IPS-NIHi7 (cell line): ENCODE results near the gene SLC16A11.

Experiments
- DNase-seq: peaks from one replicate; pipeline ENCODE4 v3.0.0; 2012; ENCODE audit warnings: mixed read lengths; ENCODE audit errors: extremely low spot score

SLC16A11 gene

GRCh38 chr17:7026471-7027115, 17.3 kb downstream of the SLC16A11 start:
- no peak for DNase-seq

DNA sequence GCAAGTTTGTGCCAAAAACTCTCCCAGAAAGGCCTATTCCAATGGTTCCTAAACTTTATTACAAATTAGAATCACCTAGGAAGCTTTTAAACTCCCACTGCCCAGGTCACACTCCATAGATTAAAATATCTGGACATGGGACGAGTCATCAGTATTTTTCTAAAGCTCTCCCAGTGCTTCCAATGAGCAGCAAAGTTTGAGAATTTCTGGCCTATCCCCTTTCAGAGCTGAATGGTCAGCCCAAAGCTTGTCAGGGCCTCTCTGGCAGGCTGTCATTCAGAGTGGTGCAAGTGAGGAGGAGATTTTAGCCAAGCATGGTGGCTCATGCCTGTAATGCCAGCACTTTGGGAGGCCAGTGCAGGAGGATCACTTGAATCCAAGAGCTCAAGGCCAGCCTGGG, 18.6 kb downstream of the SLC16A11 start:
- DNase-seq = no peak

GRCh38 chr17:7024402-7024785, 19.5 kb downstream of the SLC16A11 start:
- no peak for DNase-seq

DNA sequence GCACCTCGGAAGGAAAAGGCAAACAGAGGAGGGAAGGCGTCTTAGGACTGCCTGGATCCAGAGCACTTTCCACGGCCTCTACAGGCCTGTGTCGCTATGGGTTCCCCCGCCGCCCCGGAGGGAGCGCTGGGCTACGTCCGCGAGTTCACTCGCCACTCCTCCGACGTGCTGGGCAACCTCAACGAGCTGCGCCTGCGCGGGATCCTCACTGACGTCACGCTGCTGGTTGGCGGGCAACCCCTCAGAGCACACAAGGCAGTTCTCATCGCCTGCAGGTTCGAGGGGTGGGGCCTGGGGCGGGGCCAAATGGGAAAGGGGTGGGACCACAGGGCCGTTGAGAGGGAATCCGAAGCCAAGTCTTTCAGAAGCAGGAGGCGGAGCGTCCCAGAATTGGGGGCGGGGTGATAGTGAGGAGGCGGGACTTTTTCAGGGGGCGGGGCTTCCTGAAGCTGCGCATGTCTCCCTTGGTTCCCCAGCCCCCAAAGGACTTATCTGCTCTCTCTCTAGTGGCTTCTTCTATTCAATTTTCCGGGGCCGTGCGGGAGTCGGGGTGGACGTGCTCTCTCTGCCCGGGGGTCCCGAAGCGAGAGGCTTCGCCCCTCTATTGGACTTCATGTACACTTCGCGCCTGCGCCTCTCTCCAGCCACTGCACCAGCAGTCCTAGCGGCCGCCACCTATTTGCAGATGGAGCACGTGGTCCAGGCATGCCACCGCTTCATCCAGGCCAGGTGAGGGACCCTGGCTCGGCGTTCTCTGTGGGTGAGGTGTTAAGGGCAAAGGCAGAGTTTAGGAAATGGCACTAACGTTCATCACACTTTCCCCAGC, 20.1 kb downstream of the SLC16A11 start:
- peak; percentile 97 for DNase-seq

DNA sequence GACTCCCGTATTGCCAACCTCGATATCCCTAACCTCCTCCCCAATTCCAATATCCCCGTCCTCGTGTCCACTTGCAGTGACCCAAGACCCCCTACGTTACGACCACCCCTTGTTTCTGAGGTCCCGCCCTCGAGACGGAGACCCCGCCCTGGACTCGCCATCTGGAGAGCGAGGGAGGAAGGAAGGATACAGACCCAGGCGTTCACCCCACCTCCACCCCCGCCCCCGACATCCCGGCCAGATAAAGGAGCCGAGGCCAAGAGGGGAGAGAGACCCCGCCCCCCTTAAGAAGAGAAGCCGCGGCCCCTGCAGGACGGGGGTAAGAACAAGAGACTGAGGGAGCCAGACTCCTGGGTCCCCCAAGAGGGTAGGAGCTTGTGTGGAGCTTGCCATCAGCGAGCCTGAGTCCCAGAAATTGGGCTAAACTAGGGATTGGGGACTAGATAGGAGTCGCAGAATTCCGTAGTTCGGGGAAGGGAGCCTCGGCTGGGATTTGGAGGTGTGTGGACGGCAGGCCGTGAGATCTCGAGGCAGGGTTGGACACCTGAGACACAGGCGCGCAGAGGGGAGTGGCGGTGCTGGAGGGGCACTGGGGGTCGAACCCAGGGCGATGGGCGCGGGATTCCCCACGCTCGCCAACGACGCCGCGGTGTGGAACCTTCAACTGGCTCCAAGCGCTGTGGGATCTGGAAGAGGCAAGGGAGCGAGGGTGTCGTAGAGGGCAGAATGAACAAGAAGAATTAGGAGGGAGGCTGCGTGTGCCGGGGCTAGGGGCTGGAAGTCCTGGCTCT, 20.9 kb downstream of the SLC16A11 start, which contains the start of gene BCL6B:
TSS of gene BCL6B (plus strand) at position 270 of the 791 bp plus-strand sequence. CDS start 622 bp downstream, outside the sequence.
- DNase-seq = peak; percentile 39

DNA sequence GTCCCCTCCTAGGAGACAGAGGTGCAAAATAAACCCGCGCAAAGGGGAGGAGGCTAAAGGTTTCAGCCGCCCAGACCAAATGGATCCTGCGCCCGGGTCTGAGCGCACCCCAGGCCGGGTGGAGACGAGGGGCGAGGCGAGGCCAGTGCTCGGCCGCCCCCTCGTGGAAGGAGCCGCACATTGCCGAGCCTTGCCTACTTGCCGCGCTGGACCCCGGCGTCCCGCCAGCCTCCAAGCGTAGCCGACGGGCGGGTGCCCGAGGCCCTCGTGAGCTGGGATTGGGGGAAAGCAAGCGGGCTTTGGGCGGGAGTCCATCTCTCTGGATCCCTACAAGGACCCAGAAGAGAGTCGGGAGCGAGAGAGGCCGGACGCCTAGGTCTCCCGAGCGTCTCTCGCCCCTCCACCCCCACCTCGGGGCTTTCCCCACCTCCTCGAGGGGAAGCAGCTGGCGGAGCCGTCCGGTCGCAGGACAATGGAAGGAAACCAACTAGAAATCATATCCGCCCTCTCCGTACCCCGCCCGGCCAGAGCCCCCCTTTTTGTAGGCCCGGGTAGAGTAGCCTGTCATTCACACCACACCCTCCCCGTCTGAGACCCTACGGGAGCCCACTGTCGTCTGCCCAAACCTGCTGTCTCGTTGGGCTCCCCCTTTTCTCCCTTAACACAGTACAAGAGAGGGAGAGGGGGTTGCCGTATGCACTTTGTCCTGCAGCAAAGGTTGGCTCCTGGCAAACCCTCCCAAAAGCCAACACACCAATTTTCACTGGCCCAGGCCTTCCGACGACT, 21.7 kb downstream of the SLC16A11 start:
- DNase-seq = peak; percentile 88

GRCh38 chr17:7020894-7021664, 22.8 kb downstream of the SLC16A11 start:
- no peak for DNase-seq

DNA sequence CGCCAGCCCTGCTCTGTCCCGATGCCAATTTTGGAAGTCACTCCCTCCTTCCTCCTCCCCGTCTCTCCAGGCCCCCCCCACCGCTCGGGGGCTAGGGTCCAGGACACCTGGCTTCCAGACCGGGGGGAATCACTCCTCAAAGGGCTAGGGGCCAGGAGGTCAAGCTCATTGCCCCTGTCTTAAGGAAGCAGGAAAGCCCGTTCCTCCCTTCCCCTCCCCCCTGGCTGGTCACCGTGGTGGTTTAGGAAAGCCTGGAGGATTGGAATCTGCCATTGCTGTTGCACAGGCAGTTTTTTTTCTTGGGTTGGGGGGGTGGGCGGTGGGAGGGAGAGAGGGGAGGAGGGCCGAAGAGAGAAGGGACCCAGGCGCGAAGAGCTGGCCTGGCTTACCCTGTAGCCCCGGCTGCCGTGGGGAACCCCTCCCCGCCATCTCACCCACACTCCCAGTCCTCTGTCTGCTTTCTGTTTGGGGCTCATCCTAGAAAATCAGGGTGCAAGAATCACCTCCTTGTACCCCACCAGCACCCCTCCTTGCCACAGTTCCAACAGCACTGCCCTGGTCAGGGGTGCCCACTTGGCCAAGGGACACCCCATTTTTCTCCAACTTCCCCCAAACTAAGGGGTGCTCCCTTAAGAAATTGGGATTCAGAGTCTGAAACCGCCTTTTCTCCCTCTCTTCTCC, 23.9 kb downstream of the SLC16A11 start:
- DNase-seq = peak; percentile 66

GRCh38 chr17:7019367-7019766, 24.5 kb downstream of the SLC16A11 start:
- DNase-seq = no peak

GRCh38 chr17:7018331-7018964, 25.4 kb downstream of the SLC16A11 start:
- no peak for DNase-seq

DNA sequence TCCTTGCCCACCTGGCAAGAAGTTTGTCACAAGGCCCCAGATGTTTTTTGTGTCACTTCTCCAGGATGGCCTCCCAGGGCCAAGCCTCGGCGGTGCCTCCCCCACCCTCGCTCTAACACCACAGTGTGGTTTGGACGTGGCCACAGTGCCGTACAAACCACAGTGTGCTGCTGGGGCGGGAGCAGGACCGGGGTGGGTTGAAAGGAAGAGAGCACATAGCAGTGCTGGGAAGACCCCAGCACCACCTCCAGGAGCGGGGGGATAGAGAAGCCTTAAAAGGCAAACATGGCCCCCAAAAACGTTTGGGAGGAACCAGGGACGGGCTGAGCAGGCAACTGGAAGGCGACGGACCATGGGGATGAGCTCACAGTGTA, 26.1 kb downstream of the SLC16A11 start:
- DNase-seq = no peak

DNA sequence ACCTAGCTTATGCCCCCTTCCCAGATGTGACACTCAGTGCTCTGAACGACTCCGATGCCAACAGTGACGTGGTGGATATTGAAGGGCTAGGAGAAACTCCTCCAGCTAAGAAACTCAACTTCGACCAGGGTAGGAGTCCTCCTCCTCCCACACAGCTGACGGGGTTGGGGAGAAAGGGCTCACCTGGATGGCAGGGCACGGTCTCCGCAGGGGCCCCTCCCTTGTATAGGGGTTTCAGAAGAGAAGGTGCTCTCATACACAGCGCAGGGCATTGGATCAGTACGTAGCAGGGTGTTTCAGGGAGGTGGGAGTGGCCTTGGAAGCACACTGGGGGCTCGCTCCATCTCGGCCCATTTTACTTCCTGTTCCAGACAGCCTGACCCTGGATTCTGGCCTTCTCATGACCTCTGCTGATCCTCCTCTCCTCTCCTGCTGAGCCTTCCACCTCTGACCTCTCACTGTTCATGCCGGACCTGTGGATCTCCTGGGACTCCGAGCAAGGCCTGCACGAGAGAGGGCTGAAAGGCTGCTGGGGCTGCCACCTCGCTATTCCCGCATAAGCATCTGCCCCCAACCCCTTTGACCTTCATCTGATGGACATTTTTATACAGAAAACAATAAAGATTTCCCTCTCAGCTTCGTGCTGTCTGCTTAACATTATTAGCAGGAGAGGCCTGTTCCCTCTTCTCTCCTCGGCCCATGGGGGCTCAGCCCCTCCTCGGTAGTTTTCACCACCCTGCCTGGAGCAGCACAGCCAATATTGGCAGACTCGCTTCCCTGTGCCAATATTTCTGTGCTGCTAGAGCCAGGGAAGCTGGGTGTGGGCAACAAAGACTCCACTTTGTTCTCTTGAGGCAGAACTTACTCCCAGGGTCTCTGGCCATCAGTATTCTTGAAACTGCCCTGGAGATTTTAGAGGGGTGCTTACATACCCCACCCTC, 26.7 kb downstream of the SLC16A11 start:
- no peak for DNase-seq

GRCh38 chr17:7016418-7016817, 27.5 kb downstream of the SLC16A11 start:
- no peak for DNase-seq

DNA sequence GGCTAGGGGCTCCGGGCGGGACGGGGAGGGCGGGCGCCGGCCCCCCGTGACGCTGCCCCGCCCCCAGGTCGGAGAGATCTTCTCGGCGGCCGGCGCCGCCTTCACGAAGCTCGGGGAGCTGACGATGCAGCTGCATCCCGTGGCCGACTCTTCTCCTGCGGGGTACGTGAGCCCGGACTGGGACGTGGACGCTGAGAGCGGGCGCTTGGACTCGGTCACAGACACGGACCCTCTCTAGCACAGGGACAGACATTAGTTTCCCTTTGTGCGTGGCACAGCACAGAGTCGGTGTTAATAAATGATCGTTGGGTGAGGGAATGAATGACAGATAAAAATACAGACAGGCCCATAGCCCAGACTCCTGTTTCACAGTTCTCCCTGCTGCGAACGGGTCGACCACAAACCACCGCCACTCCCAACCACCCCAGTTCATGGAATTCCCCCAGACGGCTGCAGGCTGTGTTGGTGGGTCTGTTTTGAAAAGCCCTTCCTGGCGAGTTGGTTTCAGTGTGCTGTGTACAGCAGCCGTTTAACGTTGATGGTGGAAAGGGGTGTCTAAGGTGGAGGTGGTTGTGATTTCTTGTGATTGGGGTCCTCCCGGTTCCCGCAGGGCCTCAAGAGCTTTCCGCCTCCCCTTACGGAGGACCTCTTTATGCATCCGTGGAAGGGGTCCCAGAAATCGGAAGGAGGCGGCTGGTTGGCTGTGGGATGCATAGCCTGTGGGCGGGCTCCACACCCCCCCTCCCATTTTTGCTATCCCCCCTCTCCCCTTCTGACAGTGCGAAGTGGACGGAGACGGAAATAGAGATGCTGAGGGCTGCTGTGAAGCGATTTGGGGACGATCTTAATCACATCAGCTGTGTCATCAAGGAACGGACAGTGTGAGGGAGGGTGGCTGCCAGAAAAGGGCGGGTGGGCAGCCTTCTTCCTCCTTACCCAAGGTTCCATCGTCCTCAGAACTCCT, 28.6 kb downstream of the SLC16A11 start:
- no peak for DNase-seq

GRCh38 chr17:7014261-7014994, 29.5 kb downstream of the SLC16A11 start:
- DNase-seq = peak; percentile 93

GRCh38 chr17:7011942-7012254, 32.0 kb downstream of the SLC16A11 start:
- DNase-seq = no peak

DNA sequence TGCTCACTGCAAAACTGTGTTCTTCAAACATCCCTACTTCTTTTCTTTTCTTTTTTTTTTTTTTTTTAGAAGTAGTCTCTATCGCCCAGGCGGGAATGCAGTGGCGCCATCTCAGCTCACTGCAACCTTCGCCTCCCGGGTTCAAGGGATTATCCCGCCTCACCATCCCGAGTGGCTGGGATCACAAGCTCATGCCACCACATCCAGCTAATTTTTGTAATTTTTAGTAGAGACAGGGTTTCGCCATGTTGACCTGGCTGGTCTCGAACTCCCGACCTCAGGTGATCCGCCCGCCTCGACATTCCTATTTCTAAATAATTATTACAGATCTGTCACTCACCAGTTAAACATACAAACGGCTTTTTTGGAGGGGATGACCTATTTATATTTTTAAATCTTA, 32.5 kb downstream of the SLC16A11 start:
- no peak for DNase-seq
